ENCODE data around the gene EPN1. TPM values are rescaled to one million over a fixed set of nuclear protein-coding genes. Genes with fewer than 3 reads are reported as not detected.

EPN1 gene
- total and polyA plus RNA-seq, 4 donors: 18.6 to 117 (median 77.8) TPM

GRCh38 chr19:55704494-55705245 lies 29.6 kb downstream of the EPN1 start:
- WGBS: 94% methylated on average over 15 of the region's 15 CpGs
- no peak overlapping the region for H3K9ac ChIP-seq (ENCODE audit: low read depth in 1 of 2, low read length in 2 of 2)
- TF ChIP-seq RAD21 (IDR thresholded peaks at IDR 0.05) (peak in 1 of 2 donors; percentile 42), YY1 (IDR thresholded peaks at IDR 0.05) (no peak)
- no peak overlapping the region for H3K27ac ChIP-seq (ENCODE audit: low read depth in 1 of 2, low read length in 2 of 2)
- no peak for DNase-seq (ENCODE audit: low spot score)
- H3K27me3 ChIP-seq (ENCODE audit: control insufficient read depth in 4 of 4, insufficient read depth in 4 of 4, low read length in 3 of 4): no peaks in the 10 kb centered on the region
- H3K4me1 ChIP-seq (ENCODE audit: control insufficient read depth in 4 of 4, insufficient read depth in 4 of 4, low read length in 3 of 4): no peaks in the 10 kb centered on the region
- H3K36me3 ChIP-seq (ENCODE audit: control insufficient read depth in 4 of 4, insufficient read depth in 3 of 4, low read depth in 1 of 4, low read length in 3 of 4): peaks cover 0 to 9% (median 0%) of the 10 kb centered on the region in 4 donors
- H3K4me3 ChIP-seq (ENCODE audit: low read depth in 1 of 3, low read length in 3 of 3): no peak overlapping the region
- H3K9me3 ChIP-seq (ENCODE audit: control insufficient read depth in 4 of 4, low read length in 3 of 4): no peaks in the 10 kb centered on the region

GRCh38 chr19:55705972-55706371 lies 30.9 kb downstream of the EPN1 start:
- Histone ChIP-seq H3K27me3 (ENCODE audit: control insufficient read depth in 4 of 4, insufficient read depth in 4 of 4, low read length in 3 of 4) (no peaks in the 10 kb centered on the region), H3K36me3 (ENCODE audit: control insufficient read depth in 4 of 4, insufficient read depth in 3 of 4, low read depth in 1 of 4, low read length in 3 of 4) (no peaks in the 10 kb centered on the region), H3K27ac (ENCODE audit: low read depth in 1 of 2, low read length in 2 of 2) (no peak overlapping the region), H3K4me3 (ENCODE audit: low read depth in 1 of 3, low read length in 3 of 3) (no peak overlapping the region), H3K9me3 (ENCODE audit: control insufficient read depth in 4 of 4, low read length in 3 of 4) (no peaks in the 10 kb centered on the region), H3K4me1 (ENCODE audit: control insufficient read depth in 4 of 4, insufficient read depth in 4 of 4, low read length in 3 of 4) (no peaks in the 10 kb centered on the region), H3K9ac (ENCODE audit: low read depth in 1 of 2, low read length in 2 of 2) (no peak overlapping the region)
- no peak for DNase-seq (ENCODE audit: low spot score)
- WGBS: 92% methylated on average over 3 of the region's 3 CpGs
- TF ChIP-seq NR2F2 (IDR thresholded peaks at IDR 0.05) (no peak), GABPA (IDR thresholded peaks at IDR 0.05 in 1 of 2, conservative IDR thresholded peaks at IDR 0.05 in 1 of 2) (no peak), FOXA1 (IDR thresholded peaks at IDR 0.05) (no peak), HNF4A (conservative IDR thresholded peaks at IDR 0.05) (no peak)

- DNase-seq (ENCODE audit: low spot score): no peak
- H3K9me3 ChIP-seq (ENCODE audit: control insufficient read depth in 4 of 4, low read length in 3 of 4): no peaks in the 10 kb centered on the region
- H3K4me1 ChIP-seq (ENCODE audit: control insufficient read depth in 4 of 4, insufficient read depth in 4 of 4, low read length in 3 of 4): no peaks in the 10 kb centered on the region
- H3K36me3 ChIP-seq (ENCODE audit: control insufficient read depth in 4 of 4, insufficient read depth in 3 of 4, low read depth in 1 of 4, low read length in 3 of 4): no peaks in the 10 kb centered on the region
- 69% methylated on average over 18 of the region's 18 CpGs for WGBS
- no peak overlapping the region for H3K4me3 ChIP-seq (ENCODE audit: low read depth in 1 of 3, low read length in 3 of 3)
- H3K27ac ChIP-seq (ENCODE audit: low read depth in 1 of 2, low read length in 2 of 2): no peak overlapping the region
- TF ChIP-seq MAX (IDR thresholded peaks at IDR 0.05) (no peak), JUND (IDR thresholded peaks at IDR 0.05) (no peak), RXRA (IDR thresholded peaks at IDR 0.05) (no peak), REST (IDR thresholded peaks at IDR 0.05) (no peak), ATF3 (IDR thresholded peaks at IDR 0.05) (no peak), ZBTB33 (IDR thresholded peaks at IDR 0.05) (no peak), FOXA2 (IDR thresholded peaks at IDR 0.05) (no peak), TAF1 (conservative IDR thresholded peaks at IDR 0.05) (no peak), FOXA1 (IDR thresholded peaks at IDR 0.05) (no peak), HNF4G (IDR thresholded peaks at IDR 0.05) (no peak), SP1 (IDR thresholded peaks at IDR 0.05) (no peak), EGR1 (IDR thresholded peaks at IDR 0.05; ENCODE audit: low read depth in 2 of 2) (no peak), NR2F2 (IDR thresholded peaks at IDR 0.05) (no peak), RAD21 (IDR thresholded peaks at IDR 0.05) (no peak), HNF4A (conservative IDR thresholded peaks at IDR 0.05) (no peak), CTCF (IDR thresholded peaks at IDR 0.05; ENCODE audit: low read depth, low read length, missing input control) (no peak), GABPA (IDR thresholded peaks at IDR 0.05 in 1 of 2, conservative IDR thresholded peaks at IDR 0.05 in 1 of 2) (no peak), YY1 (IDR thresholded peaks at IDR 0.05) (no peak)
- H3K9ac ChIP-seq (ENCODE audit: low read depth in 1 of 2, low read length in 2 of 2): no peak overlapping the region
- H3K27me3 ChIP-seq (ENCODE audit: control insufficient read depth in 4 of 4, insufficient read depth in 4 of 4, low read length in 3 of 4): peaks cover 0 to 4% (median under 1%) of the 10 kb centered on the region in 4 donors
These were observed 36.7 kb downstream of the EPN1 start for GRCh38 chr19:55711719-55712118.

All from liver (tissue), 9 donors.